Measurements from ENCODE around the gene RBM5. TPM values are rescaled to one million over a fixed set of nuclear protein-coding genes. Genes with fewer than 3 reads are reported as not detected.
A peak's percentile ranks its signal among the peaks of the same experiment; 100 is the strongest.

Gene RBM5
- total RNA-seq, 1 donor: 150 TPM

GRCh38 chr3:50165910-50166538 lies 77.3 kb downstream of the RBM5 start:
- Histone ChIP-seq H4K20me1 (ENCODE audit: insufficient read depth, low read length) (no peaks in the 10 kb centered on the region), H2AFZ (ENCODE audit: low read length) (peak overlapping the region; percentile 18), H3K36me3 (ENCODE audit: insufficient read depth, low read length) (no peaks in the 10 kb centered on the region), H3K79me2 (ENCODE audit: insufficient read depth, low read length) (peaks cover 32% of the 10 kb centered on the region), H3K27ac (ENCODE audit: low read depth, low read length) (peak overlapping the region; percentile 64), H3K27me3 (ENCODE audit: insufficient read depth, low read length) (no peaks in the 10 kb centered on the region), H3K4me3 (ENCODE audit: insufficient read depth, low read length) (peak overlapping the region; percentile 34), H3K9me3 (ENCODE audit: low read depth, low read length) (no peaks in the 10 kb centered on the region), H3K4me1 (ENCODE audit: insufficient read depth, low read length) (peaks cover 59% of the 10 kb centered on the region), H3K4me2 (ENCODE audit: insufficient read depth, low read length) (peak overlapping the region; percentile 61)
- TF ChIP-seq, protein P1, sequence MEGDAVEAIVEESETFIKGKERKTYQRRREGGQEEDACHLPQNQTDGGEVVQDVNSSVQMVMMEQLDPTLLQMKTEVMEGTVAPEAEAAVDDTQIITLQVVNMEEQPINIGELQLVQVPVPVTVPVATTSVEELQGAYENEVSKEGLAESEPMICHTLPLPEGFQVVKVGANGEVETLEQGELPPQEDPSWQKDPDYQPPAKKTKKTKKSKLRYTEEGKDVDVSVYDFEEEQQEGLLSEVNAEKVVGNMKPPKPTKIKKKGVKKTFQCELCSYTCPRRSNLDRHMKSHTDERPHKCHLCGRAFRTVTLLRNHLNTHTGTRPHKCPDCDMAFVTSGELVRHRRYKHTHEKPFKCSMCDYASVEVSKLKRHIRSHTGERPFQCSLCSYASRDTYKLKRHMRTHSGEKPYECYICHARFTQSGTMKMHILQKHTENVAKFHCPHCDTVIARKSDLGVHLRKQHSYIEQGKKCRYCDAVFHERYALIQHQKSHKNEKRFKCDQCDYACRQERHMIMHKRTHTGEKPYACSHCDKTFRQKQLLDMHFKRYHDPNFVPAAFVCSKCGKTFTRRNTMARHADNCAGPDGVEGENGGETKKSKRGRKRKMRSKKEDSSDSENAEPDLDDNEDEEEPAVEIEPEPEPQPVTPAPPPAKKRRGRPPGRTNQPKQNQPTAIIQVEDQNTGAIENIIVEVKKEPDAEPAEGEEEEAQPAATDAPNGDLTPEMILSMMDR (IDR thresholded peaks at IDR 0.05; ENCODE audit: extremely low read depth, low read depth, low read length): no peak
- DNase-seq (ENCODE audit: insufficient read length, low spot score, missing footprints): peak; percentile 90

DNA sequence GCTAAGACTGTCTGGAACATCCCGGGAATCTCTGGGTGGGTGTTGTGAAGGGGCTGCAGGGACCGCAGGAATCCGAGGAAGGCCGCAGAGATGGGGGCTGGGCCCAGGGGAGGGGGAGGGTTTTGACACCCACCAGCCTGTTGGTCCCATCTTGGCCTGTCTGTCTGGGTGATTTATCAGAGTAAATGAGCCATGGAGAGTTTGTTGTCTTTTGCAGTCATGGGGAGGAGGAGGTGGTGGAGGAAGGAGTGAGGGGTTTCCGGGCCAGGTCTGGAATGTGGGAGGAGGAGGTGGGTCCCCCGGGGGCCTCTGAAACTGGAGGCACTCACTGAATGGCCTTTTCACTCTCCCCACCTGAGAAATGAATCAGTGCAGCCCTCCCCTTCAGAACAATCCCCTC lies 77.9 kb downstream of the RBM5 start:
- peaks cover 63% of the 10 kb centered on the region for H3K4me1 ChIP-seq (ENCODE audit: insufficient read depth, low read length)
- H3K36me3 ChIP-seq (ENCODE audit: insufficient read depth, low read length): no peaks in the 10 kb centered on the region
- H3K27ac ChIP-seq (ENCODE audit: low read depth, low read length): peak overlapping the region; percentile 64

DNA sequence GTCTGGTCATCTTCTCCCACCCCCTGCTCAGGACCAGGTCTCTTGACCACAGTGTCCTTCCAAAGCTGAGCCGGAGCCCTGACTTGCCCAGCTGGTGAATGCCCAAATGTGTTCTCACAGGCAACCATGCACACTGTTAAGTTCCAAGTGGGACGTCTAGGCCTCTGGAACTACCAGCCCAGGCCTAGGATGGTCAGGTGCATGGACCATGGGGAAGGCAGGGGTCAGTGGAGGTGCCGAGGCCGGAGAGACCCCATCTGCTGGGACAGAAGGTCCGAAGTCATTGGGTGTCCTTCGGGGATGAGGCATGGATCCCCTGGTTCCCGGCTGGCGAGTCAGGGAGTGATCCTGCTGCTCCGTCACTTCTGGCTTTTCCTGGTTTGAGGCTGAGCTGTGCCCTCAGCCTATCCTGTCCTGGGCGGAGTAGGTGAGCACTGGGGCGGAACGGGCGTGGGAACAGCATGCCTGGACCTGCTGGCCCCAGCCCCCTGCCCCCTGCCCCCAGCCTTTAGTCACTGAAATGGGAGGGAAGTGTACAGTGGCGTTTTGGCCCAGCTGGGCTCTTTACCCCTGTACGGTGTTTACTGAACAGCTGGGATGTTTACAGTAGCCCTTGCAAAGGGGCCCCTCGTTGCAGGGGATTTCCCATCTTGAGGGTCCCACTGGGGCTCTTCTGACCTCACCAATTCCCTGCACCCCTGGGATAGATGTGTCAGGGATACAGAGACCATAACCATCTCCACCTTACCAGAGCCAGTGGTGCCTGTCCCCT lies 78.5 kb downstream of the RBM5 start:
- H3K27ac ChIP-seq (ENCODE audit: low read depth, low read length): peak overlapping the region; percentile 64
- H3K79me2 ChIP-seq (ENCODE audit: insufficient read depth, low read length): peaks cover 45% of the 10 kb centered on the region
- H3K27me3 ChIP-seq (ENCODE audit: insufficient read depth, low read length): no peaks in the 10 kb centered on the region
- TF ChIP-seq, protein P1 (IDR thresholded peaks at IDR 0.05; ENCODE audit: extremely low read depth, low read depth, low read length): no peak
- H4K20me1 ChIP-seq (ENCODE audit: insufficient read depth, low read length): no peaks in the 10 kb centered on the region
- no peaks in the 10 kb centered on the region for H3K36me3 ChIP-seq (ENCODE audit: insufficient read depth, low read length)
- H3K4me1 ChIP-seq (ENCODE audit: insufficient read depth, low read length): peaks cover 63% of the 10 kb centered on the region
- no peak for DNase-seq (ENCODE audit: insufficient read length, low spot score, missing footprints)
- peak overlapping the region; percentile 30 for H3K4me2 ChIP-seq (ENCODE audit: insufficient read depth, low read length)
- H3K4me3 ChIP-seq (ENCODE audit: insufficient read depth, low read length): no peak overlapping the region
- no peaks in the 10 kb centered on the region for H3K9me3 ChIP-seq (ENCODE audit: low read depth, low read length)
- peak overlapping the region; percentile 13 for H2AFZ ChIP-seq (ENCODE audit: low read length)

More for the DNA sequence above, 77.9 kb downstream of the RBM5 start:
- DNase-seq (ENCODE audit: insufficient read length, low spot score, missing footprints): no peak
- H3K4me3 ChIP-seq (ENCODE audit: insufficient read depth, low read length): no peak overlapping the region
- peaks cover 38% of the 10 kb centered on the region for H3K79me2 ChIP-seq (ENCODE audit: insufficient read depth, low read length)
- H3K4me2 ChIP-seq (ENCODE audit: insufficient read depth, low read length): peak overlapping the region; percentile 30
- no peaks in the 10 kb centered on the region for H3K27me3 ChIP-seq (ENCODE audit: insufficient read depth, low read length)
- H3K9me3 ChIP-seq (ENCODE audit: low read depth, low read length): no peaks in the 10 kb centered on the region
- peak overlapping the region; percentile 13 for H2AFZ ChIP-seq (ENCODE audit: low read length)
- no peaks in the 10 kb centered on the region for H4K20me1 ChIP-seq (ENCODE audit: insufficient read depth, low read length)
- TF ChIP-seq, protein P1 (IDR thresholded peaks at IDR 0.05; ENCODE audit: extremely low read depth, low read depth, low read length): no peak

DNA sequence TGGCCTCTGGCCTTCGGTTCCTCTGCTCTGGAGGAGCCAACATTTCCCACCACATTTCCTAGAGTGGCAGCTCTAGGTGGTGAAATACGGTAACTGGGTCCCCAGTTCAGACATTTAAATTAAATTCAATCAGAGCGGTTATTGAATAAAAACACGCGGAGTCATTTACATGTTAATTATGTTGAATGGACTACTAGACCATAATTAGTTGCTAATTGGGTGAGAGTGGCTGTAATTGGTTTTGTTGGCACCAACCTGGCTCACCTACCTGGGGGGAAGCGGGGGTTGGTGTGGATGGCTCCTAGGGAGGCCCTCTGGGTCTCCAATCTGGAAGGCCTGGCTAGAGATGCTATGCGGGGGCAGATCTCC lies 79.1 kb downstream of the RBM5 start:
- Histone ChIP-seq H3K27me3 (ENCODE audit: insufficient read depth, low read length) (no peaks in the 10 kb centered on the region), H2AFZ (ENCODE audit: low read length) (no peak overlapping the region), H3K4me1 (ENCODE audit: insufficient read depth, low read length) (peaks cover 59% of the 10 kb centered on the region), H4K20me1 (ENCODE audit: insufficient read depth, low read length) (no peaks in the 10 kb centered on the region), H3K4me2 (ENCODE audit: insufficient read depth, low read length) (no peak overlapping the region), H3K36me3 (ENCODE audit: insufficient read depth, low read length) (no peaks in the 10 kb centered on the region), H3K9me3 (ENCODE audit: low read depth, low read length) (no peaks in the 10 kb centered on the region), H3K27ac (ENCODE audit: low read depth, low read length) (peak overlapping the region; percentile 43), H3K79me2 (ENCODE audit: insufficient read depth, low read length) (peaks cover 45% of the 10 kb centered on the region), H3K4me3 (ENCODE audit: insufficient read depth, low read length) (no peak overlapping the region)
- TF ChIP-seq, protein P1 (IDR thresholded peaks at IDR 0.05; ENCODE audit: extremely low read depth, low read depth, low read length): no peak
- DNase-seq (ENCODE audit: insufficient read length, low spot score, missing footprints): no peak
